Neutrophil (primary cell): ENCODE measurements around the gene CLSTN2.

Source experiments
- H3K27ac ChIP-seq: fragments of 200-600 bp; sonication (generic); 2 replicates; pipeline ENCODE4 v1.5.1; 2016; ENCODE audit warnings: mild to moderate bottlenecking, moderate library complexity
- H3K27me3 ChIP-seq: fragments of 200-600 bp; sonication (generic); 2 replicates; pipeline ENCODE4 v1.6.0; 2016; ENCODE audit warnings: mild to moderate bottlenecking
- H3K36me3 ChIP-seq: fragments of 200-600 bp; sonication (generic); 2 replicates; pipeline ENCODE4 v1.5.1; 2017
- H3K4me1 ChIP-seq, 2 experiments: fragments of 200-600 bp in 1 of 2; sonication (generic) in 1 of 2; 1 replicate in 1 of 2; 2 replicates in 1 of 2; pipeline versions ENCODE4 v1.5.1 to v1.6.1; 2013 to 2016; ENCODE audit warnings: low read depth in 1 of 2, low read length in 1 of 2, mild to moderate bottlenecking in 1 of 2, moderate library complexity in 1 of 2; ENCODE audit not compliant: control insufficient read depth in 1 of 2, insufficient read depth in 1 of 2
- H3K4me3 ChIP-seq, 2 experiments: fragments of 200-600 bp in 1 of 2; sonication (generic) in 1 of 2; 1 replicate in 1 of 2; 2 replicates in 1 of 2; pipeline ENCODE4 v1.5.1; 2013 to 2016; ENCODE audit warnings: low read depth in 1 of 2, low read length in 1 of 2, mild to moderate bottlenecking in 1 of 2, moderate library complexity in 1 of 2
- H3K9me3 ChIP-seq: fragments of 200-600 bp; sonication (generic); 2 replicates; pipeline ENCODE4 v1.5.1; 2016
- TF ChIP-seq, protein P1 (sequence below): fragments of 200-600 bp; sonication (generic); IDR thresholded peaks from 2 replicates; pipeline ENCODE4 v1.5.1; 2016; ENCODE audit warnings: antibody characterized with exemption

CLSTN2 gene

GRCh38 chr3:140250945-140251344 is 316.0 kb downstream of the CLSTN2 start:
- Histone ChIP-seq H3K27me3 (no peaks in the 10 kb centered on the region), H3K27ac (no peak overlapping the region), H3K4me3 (no peak overlapping the region), H3K4me1 (no peaks in the 10 kb centered on the region), H3K9me3 (no peaks in the 10 kb centered on the region), H3K36me3 (no peaks in the 10 kb centered on the region)
- TF ChIP-seq, protein P1, sequence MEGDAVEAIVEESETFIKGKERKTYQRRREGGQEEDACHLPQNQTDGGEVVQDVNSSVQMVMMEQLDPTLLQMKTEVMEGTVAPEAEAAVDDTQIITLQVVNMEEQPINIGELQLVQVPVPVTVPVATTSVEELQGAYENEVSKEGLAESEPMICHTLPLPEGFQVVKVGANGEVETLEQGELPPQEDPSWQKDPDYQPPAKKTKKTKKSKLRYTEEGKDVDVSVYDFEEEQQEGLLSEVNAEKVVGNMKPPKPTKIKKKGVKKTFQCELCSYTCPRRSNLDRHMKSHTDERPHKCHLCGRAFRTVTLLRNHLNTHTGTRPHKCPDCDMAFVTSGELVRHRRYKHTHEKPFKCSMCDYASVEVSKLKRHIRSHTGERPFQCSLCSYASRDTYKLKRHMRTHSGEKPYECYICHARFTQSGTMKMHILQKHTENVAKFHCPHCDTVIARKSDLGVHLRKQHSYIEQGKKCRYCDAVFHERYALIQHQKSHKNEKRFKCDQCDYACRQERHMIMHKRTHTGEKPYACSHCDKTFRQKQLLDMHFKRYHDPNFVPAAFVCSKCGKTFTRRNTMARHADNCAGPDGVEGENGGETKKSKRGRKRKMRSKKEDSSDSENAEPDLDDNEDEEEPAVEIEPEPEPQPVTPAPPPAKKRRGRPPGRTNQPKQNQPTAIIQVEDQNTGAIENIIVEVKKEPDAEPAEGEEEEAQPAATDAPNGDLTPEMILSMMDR, result no peak

DNA sequence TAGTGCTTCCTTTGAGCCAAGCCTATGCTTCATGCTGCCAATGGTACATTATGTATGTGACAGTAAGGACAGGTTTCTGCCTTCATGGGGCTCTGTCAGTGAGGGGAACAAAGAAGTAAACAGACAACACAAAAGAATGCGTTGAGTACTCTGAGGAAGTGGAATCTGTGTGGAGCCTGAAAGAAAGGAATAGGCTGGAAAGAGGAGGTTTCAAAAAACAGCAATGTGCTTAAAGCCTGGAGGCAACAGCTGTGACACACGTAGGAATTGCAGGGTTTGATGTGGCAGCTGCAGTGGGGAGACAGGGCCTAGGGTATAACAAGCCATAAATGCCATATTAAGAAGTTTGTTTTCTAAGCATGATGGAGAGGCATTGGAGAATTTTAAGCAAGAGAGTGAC is 316.7 kb downstream of the CLSTN2 start:
- Histone ChIP-seq H3K4me1 (no peaks in the 10 kb centered on the region), H3K27me3 (no peaks in the 10 kb centered on the region), H3K9me3 (no peaks in the 10 kb centered on the region), H3K27ac (no peak overlapping the region), H3K36me3 (no peaks in the 10 kb centered on the region), H3K4me3 (no peak overlapping the region)
- TF ChIP-seq, protein P1, result no peak

DNA sequence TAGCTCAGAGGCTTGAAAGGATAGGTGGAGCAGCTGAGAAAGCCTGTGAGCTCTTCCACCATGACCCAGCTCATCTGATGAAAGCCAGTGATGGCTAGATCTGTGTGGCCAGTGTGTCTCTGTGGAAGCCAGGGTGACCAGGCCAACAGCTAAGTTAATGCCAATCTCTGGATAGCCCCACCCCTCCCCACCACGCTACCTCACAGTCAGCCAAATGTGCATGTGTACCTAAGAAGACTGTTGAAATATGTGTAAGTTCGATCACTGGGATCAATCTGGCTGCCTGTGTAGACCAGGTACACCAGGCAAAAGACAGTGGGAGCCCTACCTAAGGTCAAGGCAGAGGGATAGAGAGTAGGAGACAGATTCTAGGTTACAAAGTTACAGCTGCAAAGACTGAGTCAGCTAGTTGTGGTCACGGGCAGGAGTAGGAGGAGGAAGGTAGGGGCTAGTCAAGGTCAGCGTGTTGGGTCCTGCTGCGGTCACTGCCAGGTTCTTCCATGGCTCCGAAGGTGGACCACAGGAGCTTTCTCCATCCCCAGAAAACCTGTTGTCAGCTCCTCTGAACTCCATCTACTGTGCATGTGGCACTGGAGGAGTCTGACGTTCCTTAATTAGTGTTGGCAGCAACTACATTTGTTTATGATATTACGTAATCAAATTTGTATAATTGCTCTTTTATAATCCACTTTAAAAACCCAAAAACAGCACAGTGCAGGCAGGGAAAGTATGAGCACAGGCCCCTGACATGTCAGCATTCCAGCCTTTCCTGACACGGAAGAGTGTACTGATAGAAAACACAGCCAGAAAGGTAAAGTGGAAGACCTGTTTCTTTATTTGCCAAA is 318.0 kb downstream of the CLSTN2 start:
- TF ChIP-seq, protein P1, result no peak
- Histone ChIP-seq H3K27ac (no peak overlapping the region), H3K4me1 (no peaks in the 10 kb centered on the region)

DNA sequence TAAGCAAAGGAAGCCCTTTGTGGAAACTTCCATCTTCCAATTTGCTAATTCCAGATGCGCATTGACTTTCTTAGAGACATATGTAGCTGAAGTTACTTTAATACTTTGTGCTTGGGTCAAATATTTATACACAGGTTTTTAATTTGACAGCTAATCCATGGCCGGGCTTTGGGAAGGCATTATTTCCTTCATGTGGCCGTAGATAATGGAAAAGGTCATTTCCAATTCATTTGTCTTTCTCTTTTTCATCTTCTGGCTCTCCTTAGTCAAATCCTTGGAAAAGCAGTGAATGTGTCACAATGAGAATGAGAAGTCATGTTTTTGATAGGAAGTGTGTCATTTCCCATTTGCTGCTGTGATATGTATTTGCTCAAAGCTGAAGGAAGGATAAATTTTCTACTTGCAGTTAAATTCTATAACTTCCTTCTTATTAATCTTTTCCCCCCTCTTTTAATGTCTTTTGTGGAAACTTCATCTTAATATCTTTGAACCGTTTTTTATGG is 323.3 kb downstream of the CLSTN2 start:
- Histone ChIP-seq H3K4me1 (no peaks in the 10 kb centered on the region), H3K4me3 (no peak overlapping the region), H3K27ac (no peak overlapping the region), H3K9me3 (no peaks in the 10 kb centered on the region), H3K27me3 (no peaks in the 10 kb centered on the region), H3K36me3 (no peaks in the 10 kb centered on the region)
- TF ChIP-seq, protein P1, result no peak

More for the DNA sequence above, 318.0 kb downstream of the CLSTN2 start:
- H3K27me3 ChIP-seq, result no peaks in the 10 kb centered on the region
- no peak overlapping the region for H3K4me3 ChIP-seq
- H3K36me3 ChIP-seq, result no peaks in the 10 kb centered on the region
- H3K9me3 ChIP-seq, result no peaks in the 10 kb centered on the region

- TF ChIP-seq, protein P1, result no peak
- H3K4me1 ChIP-seq, result no peaks in the 10 kb centered on the region
- no peaks in the 10 kb centered on the region for H3K9me3 ChIP-seq
- H3K27ac ChIP-seq, result no peak overlapping the region
- H3K4me3 ChIP-seq, result no peak overlapping the region
- no peaks in the 10 kb centered on the region for H3K36me3 ChIP-seq
- H3K27me3 ChIP-seq, result no peaks in the 10 kb centered on the region
These were observed 330.3 kb downstream of the CLSTN2 start for GRCh38 chr3:140265302-140265701.
